Upper lobe of left lung (tissue), 4 donors: ENCODE results near the gene MARK3.

ENCODE experiments used
- POLR2A ChIP-seq, 4 donors: fragments of 450-650 bp; IDR thresholded peaks; one replicate each; pipeline ENCODE4 v1.5.1; 2016 to 2017; ENCODE audit warnings: antibody characterized with exemption in 4 of 4, mild to moderate bottlenecking in 2 of 4
- POLR2AphosphoS5 ChIP-seq, 2 donors: sonication (generic); formaldehyde crosslinking; IDR thresholded peaks; one replicate each; pipeline ENCODE4 v1.5.1; 2017; ENCODE audit warnings: antibody characterized with exemption in 2 of 2
- TF ChIP-seq, protein P1 (sequence below), 6 experiments: fragments of 450-650 bp in 4 of 6; fragments of 200-600 bp in 2 of 6; sonication (generic) in 2 of 6; IDR thresholded peaks; one replicate each; pipeline ENCODE4 v1.5.1; 2016 to 2019; ENCODE audit warnings: antibody characterized with exemption in 6 of 6

DNA sequence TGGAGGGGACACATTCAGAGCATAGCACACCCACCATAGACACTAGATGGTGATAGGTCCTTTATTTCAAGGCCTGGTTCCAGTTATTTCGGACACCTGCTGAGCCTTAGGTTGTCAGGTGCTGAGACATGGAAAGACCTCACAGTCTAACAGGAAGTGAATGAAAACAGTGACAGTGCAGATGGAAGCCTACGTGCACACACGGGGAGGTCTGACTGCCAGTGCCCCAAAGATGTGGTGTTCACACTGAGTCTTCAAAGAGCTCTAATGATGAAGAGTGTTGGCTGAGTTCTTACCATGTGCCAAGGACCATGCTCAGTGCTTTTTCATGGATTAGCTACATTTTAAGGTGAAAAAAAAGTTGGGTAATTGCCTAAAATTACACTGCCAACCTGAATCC is 90.8 kb downstream of the MARK3 start:
- TF ChIP-seq, protein P1, sequence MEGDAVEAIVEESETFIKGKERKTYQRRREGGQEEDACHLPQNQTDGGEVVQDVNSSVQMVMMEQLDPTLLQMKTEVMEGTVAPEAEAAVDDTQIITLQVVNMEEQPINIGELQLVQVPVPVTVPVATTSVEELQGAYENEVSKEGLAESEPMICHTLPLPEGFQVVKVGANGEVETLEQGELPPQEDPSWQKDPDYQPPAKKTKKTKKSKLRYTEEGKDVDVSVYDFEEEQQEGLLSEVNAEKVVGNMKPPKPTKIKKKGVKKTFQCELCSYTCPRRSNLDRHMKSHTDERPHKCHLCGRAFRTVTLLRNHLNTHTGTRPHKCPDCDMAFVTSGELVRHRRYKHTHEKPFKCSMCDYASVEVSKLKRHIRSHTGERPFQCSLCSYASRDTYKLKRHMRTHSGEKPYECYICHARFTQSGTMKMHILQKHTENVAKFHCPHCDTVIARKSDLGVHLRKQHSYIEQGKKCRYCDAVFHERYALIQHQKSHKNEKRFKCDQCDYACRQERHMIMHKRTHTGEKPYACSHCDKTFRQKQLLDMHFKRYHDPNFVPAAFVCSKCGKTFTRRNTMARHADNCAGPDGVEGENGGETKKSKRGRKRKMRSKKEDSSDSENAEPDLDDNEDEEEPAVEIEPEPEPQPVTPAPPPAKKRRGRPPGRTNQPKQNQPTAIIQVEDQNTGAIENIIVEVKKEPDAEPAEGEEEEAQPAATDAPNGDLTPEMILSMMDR (IDR thresholded peaks at IDR 0.05), result no peak
- no peak for TF ChIP-seq POLR2A (IDR thresholded peaks at IDR 0.05)
- no peak for TF ChIP-seq POLR2AphosphoS5 (IDR thresholded peaks at IDR 0.05)
